Measurements from ENCODE around the gene OPRL1. TPM values are rescaled to one million over a fixed set of nuclear protein-coding genes. Genes with fewer than 3 reads are reported as not detected.

Gene OPRL1
- total RNA-seq, result 2.7 and 4.5 TPM in 2 replicates

DNA sequence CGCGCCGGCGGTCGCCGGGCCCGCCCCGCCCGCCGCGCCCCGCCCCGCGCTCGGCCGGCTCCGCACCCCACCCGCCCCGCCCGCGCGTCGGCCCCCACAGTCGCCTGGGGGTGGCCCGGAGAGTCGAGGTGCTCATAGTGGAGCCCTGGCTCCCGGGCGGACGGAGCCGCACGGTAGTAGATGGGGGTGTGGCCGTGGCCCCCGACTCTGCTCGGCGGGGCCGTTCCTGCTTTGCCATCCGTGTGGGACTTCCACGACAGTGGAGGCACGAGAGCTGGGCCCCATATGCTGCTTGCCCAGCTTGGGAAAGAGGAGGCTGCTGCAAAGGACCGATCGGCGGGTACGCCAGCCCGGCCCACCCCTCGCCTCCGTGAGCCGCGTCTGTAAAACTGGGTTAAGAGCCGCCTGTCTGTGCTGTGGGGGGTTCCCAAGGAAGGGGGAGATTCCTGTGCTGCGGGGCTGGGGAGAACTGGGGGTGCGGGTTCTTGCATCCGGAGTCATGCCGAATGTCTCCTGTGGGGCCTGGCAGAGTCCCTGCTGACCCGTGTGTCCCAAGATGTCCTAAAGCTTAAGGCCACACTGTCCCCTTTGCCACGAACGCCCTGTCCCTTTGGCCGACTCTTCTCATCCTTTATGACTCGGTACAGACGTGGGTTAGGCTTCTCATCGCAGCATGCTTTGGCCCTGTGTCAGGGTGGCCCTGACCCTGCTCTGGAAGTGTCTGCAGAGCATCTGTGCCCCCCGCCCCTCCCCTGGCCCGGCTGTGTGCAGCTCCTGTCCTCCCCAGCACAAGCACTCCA, at the start of gene OPRL1:
Gene OPRL1 (plus strand): TSS at position 70 of the 800 bp plus-strand sequence. CDS start 12,639 bp downstream, outside the sequence.
- DNase-seq (ENCODE audit: extremely low read depth, low read depth, low spot score), result no peak

GRCh38 chr20:64030371-64031134, 49.3 kb upstream of the OPRL1 start:
- DNase-seq (ENCODE audit: extremely low read depth, low read depth, low spot score), result no peak

DNA sequence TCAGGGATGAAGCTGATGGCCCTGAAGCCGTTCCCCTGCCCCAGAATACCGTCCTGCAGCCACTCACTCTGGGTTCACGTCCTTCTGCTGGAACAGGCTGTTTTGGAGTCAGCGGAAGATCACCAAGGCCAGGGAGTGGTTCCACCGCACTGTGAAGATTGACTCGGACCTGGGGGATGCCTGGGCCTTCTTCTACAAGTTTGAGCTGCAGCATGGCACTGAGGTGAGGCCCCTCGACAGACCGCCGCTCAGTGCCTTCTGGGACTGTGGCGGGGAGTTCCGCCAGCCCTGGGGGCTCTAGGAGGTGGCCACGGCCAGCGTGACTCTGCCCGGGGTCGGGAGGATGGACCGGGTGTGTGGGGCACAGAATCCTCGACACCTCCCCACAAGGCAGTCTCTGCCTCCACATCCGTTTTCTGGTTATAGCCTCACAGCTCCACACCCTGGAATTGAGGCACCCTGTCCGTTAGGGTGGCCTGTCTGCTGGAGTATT, 48.0 kb upstream of the OPRL1 start:
- no peak for DNase-seq (ENCODE audit: extremely low read depth, low read depth, low spot score)

DNA sequence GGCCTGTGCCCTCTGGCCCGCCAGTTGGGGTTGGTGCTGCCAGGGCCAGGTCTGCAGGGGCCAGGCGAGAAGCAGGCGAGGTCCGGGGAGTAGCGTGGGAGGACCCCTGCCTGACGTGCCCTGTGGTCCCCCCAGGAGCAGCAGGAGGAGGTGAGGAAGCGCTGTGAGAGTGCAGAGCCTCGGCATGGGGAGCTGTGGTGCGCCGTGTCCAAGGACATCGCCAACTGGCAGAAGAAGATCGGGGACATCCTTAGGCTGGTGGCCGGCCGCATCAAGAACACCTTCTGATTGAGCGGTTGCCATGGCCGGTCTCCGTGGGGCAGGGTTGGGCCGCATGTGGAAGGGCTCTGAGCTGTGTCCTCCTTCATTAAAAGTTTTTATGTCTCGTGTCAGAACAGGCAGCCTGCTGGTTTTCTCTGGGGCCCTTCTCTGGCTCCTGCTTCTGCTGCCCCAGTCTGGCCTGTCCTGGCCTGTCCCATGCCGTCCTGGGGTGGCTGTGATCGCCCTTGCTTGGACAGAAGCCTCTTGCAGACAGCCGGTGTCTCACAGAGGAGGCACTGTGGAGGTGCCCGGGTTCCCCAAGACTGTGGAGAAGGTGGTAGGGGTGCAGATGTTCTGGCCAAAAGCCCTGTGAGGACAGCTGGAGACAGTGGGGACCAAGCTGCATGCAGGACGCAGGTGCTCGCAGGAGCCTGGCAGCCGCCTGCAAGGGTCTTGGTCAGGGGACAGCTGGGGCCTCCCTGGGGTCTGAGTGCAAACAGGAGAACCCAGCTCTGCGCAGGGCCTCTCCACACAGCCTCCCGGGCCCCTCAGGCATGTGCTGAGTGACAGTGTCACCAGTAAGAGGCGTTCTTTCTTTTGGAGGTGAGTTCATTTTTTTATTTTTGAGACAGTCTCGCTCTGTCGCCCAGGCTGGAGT, 46.9 kb upstream of the OPRL1 start:
- no peak for DNase-seq (ENCODE audit: extremely low read depth, low read depth, low spot score)

DNA sequence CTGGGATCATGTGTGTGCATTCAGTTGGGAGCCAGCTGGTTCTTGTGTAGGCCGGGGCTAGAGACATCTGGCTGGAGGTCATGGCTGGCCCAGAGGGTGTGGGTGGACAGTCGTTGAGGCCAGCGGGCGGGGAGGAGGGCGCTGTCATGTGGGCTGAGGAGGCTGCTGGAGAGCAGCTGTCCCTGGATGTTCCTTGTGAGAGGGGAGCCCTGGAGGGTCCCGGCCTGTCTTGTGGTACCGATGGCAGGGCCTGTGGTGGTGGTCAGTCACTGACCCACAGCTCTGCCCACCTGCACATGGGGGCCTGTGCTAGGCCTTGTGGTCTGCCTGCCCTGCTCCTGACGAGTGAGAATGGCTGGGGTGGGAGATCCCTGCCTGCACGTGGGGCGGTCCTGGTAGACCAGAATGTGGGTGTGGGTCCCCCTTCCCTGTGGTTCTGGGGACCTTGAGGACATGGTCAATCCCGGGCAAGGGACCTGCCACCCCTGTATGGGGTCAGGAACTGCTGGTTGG, 45.8 kb upstream of the OPRL1 start:
- DNase-seq (ENCODE audit: extremely low read depth, low read depth, low spot score), result no peak

DNA sequence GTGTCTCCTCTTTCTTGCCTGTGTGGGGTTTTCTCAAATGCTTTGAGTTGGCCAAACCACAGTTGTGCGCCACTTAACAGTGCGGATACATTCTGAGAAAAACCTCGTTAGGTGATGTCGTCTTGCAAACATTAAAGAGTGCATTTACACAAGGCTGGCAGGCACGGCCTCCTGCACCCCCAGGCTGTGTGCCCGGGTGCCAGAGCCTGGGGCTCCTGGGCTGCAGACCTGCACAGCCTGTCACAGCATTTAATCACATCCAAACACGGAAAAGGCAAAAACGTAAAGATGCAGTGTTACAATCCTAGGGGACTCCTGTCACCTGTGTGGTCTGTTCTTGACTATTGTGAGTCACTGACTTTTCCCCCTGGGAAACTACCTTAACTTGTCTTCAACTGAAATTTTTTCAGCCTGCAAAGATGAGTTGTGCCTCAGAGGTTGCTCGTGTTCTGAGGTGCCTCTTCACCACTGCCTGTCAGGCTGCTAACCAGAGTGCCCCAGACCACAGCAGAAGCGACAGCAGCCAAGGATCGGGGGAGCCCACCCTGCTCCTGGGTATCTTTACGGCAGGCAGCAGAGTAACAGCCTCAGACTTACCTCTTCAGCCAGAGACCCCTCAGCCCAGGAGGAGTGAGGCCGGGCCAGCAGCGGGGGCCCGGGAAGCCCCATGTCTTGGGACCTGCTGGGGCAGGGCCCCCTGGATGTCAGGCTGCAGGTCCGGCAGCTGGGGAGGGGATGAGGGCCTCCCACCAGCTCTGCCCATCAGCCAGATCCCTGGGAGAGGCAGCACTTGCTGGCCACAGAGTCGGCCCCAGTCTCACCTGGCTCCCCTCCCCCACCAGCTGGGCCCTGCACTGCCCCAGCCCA, 44.6 kb upstream of the OPRL1 start:
- DNase-seq (ENCODE audit: extremely low read depth, low read depth, low spot score), result no peak

- no peak for DNase-seq (ENCODE audit: extremely low read depth, low read depth, low spot score)
Observed at GRCh38 chr20:64035933-64036345, 43.9 kb upstream of the OPRL1 start, which contains the start of gene C20orf204. C20orf204 (plus strand) TSS chr20:64036182; CDS start chr20:64036324, 142 bp downstream.

- DNase-seq (ENCODE audit: extremely low read depth, low read depth, low spot score), result no peak
Observed at GRCh38 chr20:64036346-64037198, 43.3 kb upstream of the OPRL1 start.

GRCh38 chr20:64037199-64037497, 42.7 kb upstream of the OPRL1 start:
- no peak for DNase-seq (ENCODE audit: extremely low read depth, low read depth, low spot score)

- no peak for DNase-seq (ENCODE audit: extremely low read depth, low read depth, low spot score)
Observed at GRCh38 chr20:64037498-64038213, 42.2 kb upstream of the OPRL1 start.

GRCh38 chr20:64038224-64038564, 41.7 kb upstream of the OPRL1 start:
- no peak for DNase-seq (ENCODE audit: extremely low read depth, low read depth, low spot score)

DNA sequence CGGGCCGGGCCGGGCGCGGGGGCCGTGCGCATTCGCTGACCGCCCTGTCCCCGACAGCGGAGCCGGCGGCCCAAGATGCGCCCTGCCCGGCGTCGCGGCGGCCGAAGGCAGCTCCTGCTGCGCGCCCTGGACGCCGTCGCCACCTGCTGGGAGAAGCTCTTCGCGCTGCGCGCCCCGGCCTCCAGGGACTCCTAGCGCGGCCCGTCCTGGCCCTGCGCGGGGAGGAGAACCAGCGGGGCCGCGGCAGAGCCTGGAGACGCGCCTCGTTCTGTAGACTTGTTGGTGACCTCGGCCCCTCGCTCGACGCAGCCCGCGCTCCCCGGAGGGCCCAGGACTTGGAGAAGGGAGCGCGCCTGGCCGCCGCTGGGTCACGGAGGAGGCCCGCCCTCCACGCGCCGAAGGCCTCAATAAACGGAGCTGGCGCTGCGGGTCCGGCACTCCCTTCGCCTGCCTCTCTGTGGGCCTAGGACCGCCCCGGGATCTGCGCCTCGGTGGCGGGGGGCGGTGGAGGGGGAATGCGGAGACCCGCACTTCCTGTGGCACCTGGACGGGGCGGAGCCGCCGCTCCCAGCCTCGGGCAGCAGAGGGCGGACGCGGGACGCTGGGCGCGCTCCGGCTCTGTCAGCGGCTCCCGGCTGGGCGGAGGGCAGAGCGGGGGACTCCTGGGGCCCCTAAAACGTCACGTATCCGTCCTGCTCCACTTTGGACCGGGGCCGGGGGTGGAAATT, 41.2 kb upstream of the OPRL1 start:
- DNase-seq (ENCODE audit: extremely low read depth, low read depth, low spot score), result no peak

DNA sequence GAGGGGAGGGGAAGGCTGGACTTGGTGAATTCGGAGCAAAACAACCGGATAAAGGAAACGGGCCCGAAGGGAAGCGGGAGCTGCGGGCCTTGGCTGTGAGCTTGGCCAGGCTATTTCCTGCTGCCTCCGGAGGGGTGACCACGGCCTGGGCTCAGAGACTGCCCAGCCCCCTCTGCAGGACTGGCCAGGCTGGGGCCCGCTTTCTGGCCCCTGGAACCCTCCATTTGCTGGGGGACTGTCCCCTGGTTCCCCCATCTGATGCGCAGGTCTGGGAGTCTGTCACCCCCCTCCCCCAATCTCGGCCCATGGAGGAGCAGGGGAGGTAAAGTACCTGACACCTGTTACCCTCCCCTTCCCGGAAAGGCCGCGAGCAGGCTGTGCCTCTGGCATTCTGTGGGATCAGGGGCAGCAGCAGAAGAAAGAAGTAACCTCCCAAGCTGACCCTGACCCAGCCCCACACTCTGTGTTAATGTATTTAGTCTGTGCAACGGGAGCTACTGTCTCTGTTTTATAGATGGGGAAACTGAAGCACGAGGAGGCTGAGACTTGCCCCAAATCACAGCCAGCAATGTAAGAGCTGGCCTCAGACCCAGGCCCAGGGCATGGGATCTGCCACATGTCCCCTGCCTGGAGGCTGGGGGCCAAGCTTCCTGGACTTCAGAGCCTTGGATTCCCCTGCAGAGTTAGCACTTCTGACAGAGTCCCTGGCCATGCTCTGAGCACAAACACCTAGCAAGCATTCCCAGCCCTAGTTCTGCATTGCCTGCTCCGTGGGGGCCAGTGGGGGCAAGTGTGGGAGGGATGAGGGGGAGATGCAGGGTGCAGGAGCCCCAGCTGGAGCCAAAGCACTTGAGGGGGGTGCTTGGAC, 40.4 kb upstream of the OPRL1 start:
- DNase-seq (ENCODE audit: extremely low read depth, low read depth, low spot score), result peak; percentile 75

- DNase-seq (ENCODE audit: extremely low read depth, low read depth, low spot score), result no peak
Observed at GRCh38 chr20:64040231-64041039, 39.4 kb upstream of the OPRL1 start.

DNA sequence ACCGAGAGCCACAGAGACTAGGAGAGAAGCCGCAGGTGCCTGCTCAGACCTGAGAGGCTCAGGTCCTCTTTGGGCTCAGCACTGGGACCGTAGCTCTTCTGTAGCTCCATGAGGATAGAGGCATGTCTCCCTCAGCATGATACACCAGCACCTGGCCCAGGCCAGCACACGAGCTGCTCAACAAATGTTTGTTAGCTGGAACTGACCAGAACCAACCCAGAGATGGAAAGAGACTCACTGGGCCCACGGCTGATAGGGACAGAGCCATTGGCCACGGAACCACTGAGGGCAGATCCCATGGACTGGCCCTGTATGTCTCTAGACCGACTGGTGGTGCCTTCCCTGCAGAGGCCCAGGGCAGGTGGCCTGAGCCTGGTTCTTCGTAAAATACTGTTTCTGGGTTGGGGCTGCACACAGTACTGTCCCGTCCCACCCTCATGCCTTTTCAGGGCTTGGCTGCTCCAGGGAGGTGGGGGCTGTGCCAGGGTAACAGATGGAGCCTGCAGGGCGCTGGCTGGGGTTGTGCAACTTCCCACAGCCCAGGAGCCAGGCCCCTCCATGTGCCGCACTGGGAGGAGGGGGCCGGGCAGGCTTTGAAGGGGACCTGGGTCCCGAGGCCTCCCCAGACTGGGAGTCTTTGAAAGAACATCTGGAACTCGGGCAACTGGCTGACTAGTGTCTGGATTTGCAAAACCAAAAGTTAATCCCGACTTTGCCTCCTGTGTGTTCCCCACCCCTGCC, 38.7 kb upstream of the OPRL1 start:
- no peak for DNase-seq (ENCODE audit: extremely low read depth, low read depth, low spot score)
